ENCODE data around the gene CC2D1A. TPM values are rescaled to one million over a fixed set of nuclear protein-coding genes. Genes with fewer than 3 reads are reported as not detected.

CC2D1A gene
- total and polyA plus RNA-seq, 4 donors, result 7.4 to 12.0 (median 9.9) TPM

GRCh38 chr19:13872339-13872694, 33.7 kb upstream of the CC2D1A start (continued):
- TF ChIP-seq, protein P1, sequence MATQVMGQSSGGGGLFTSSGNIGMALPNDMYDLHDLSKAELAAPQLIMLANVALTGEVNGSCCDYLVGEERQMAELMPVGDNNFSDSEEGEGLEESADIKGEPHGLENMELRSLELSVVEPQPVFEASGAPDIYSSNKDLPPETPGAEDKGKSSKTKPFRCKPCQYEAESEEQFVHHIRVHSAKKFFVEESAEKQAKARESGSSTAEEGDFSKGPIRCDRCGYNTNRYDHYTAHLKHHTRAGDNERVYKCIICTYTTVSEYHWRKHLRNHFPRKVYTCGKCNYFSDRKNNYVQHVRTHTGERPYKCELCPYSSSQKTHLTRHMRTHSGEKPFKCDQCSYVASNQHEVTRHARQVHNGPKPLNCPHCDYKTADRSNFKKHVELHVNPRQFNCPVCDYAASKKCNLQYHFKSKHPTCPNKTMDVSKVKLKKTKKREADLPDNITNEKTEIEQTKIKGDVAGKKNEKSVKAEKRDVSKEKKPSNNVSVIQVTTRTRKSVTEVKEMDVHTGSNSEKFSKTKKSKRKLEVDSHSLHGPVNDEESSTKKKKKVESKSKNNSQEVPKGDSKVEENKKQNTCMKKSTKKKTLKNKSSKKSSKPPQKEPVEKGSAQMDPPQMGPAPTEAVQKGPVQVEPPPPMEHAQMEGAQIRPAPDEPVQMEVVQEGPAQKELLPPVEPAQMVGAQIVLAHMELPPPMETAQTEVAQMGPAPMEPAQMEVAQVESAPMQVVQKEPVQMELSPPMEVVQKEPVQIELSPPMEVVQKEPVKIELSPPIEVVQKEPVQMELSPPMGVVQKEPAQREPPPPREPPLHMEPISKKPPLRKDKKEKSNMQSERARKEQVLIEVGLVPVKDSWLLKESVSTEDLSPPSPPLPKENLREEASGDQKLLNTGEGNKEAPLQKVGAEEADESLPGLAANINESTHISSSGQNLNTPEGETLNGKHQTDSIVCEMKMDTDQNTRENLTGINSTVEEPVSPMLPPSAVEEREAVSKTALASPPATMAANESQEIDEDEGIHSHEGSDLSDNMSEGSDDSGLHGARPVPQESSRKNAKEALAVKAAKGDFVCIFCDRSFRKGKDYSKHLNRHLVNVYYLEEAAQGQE (IDR thresholded peaks at IDR 0.05), result no peak
- no peak for TF ChIP-seq HNF4A (conservative IDR thresholded peaks at IDR 0.05)

GRCh38 chr19:13872695-13873389, 33.2 kb upstream of the CC2D1A start:
- WGBS, result 5% methylated on average over 45 of the region's 45 CpGs
- Histone ChIP-seq H3K4me3 (ENCODE audit: low read depth in 1 of 3, low read length in 3 of 3) (peak overlapping the region in 1 of 3 donors; percentile 38), H3K9ac (ENCODE audit: low read depth in 1 of 2, low read length in 2 of 2) (no peak overlapping the region)

More at GRCh38 chr19:13872695-13873389, 33.2 kb upstream of the CC2D1A start:
- DNase-seq (ENCODE audit: low spot score), result no peak
- Histone ChIP-seq H3K27ac (ENCODE audit: low read depth in 1 of 2, low read length in 2 of 2) (no peak overlapping the region), H3K9me3 (ENCODE audit: control insufficient read depth in 4 of 4, low read length in 3 of 4) (no peaks in the 10 kb centered on the region), H3K27me3 (ENCODE audit: control insufficient read depth in 4 of 4, insufficient read depth in 4 of 4, low read length in 3 of 4) (peaks cover 0 to 3% (median 0%) of the 10 kb centered on the region in 4 donors), H3K36me3 (ENCODE audit: control insufficient read depth in 4 of 4, insufficient read depth in 3 of 4, low read depth in 1 of 4, low read length in 3 of 4) (no peaks in the 10 kb centered on the region), H3K4me1 (ENCODE audit: control insufficient read depth in 4 of 4, insufficient read depth in 4 of 4, low read length in 3 of 4) (no peaks in the 10 kb centered on the region)
- TF ChIP-seq JUND (IDR thresholded peaks at IDR 0.05), result no peak
- no peak for TF ChIP-seq HNF4A (conservative IDR thresholded peaks at IDR 0.05)
- TF ChIP-seq FOXA1 (IDR thresholded peaks at IDR 0.05), result no peak
- TF ChIP-seq, protein P2, sequence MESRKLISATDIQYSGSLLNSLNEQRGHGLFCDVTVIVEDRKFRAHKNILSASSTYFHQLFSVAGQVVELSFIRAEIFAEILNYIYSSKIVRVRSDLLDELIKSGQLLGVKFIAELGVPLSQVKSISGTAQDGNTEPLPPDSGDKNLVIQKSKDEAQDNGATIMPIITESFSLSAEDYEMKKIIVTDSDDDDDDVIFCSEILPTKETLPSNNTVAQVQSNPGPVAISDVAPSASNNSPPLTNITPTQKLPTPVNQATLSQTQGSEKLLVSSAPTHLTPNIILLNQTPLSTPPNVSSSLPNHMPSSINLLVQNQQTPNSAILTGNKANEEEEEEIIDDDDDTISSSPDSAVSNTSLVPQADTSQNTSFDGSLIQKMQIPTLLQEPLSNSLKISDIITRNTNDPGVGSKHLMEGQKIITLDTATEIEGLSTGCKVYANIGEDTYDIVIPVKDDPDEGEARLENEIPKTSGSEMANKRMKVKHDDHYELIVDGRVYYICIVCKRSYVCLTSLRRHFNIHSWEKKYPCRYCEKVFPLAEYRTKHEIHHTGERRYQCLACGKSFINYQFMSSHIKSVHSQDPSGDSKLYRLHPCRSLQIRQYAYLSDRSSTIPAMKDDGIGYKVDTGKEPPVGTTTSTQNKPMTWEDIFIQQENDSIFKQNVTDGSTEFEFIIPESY (IDR thresholded peaks at IDR 0.05), result no peak
- no peak for TF ChIP-seq HNF4G (IDR thresholded peaks at IDR 0.05)
- TF ChIP-seq, protein P3, sequence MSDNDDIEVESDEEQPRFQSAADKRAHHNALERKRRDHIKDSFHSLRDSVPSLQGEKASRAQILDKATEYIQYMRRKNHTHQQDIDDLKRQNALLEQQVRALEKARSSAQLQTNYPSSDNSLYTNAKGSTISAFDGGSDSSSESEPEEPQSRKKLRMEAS (IDR thresholded peaks at IDR 0.05), result no peak
- no peak for TF ChIP-seq TAF1 (conservative IDR thresholded peaks at IDR 0.05)
- no peak for TF ChIP-seq SP1 (IDR thresholded peaks at IDR 0.05)
- TF ChIP-seq RXRA (IDR thresholded peaks at IDR 0.05), result no peak
- TF ChIP-seq, protein P1 (IDR thresholded peaks at IDR 0.05), result no peak
- TF ChIP-seq EGR1 (IDR thresholded peaks at IDR 0.05; ENCODE audit: low read depth in 2 of 2), result no peak
- TF ChIP-seq YY1 (IDR thresholded peaks at IDR 0.05), result no peak

All from liver (tissue), 9 donors.